NT2/D1 (cell line): ENCODE data around the gene NCBP2L.
"Not testable (repeated sequence)": the region's sequence is repeated elsewhere in the genome, so short reads cannot be mapped to it uniquely, and the experiment has no call there.

Experiments used
- DNase-seq: peaks from one replicate; pipeline ENCODE4 v3.0.0-alpha.2; 2011; ENCODE audit warnings: low read depth, low spot score
- H3K27me3 ChIP-seq: 2 replicates; pipeline ENCODE4 v1.6.0; 2011; ENCODE audit warnings: mild to moderate bottlenecking; ENCODE audit not compliant: insufficient read length, insufficient read depth
- H3K36me3 ChIP-seq: 2 replicates; pipeline ENCODE4 v1.6.1; 2011; ENCODE audit warnings: mild to moderate bottlenecking, low read length, mixed read lengths; ENCODE audit not compliant: insufficient read depth, insufficient read length
- H3K4me1 ChIP-seq: 2 replicates; pipeline ENCODE4 v1.5.1; 2011; ENCODE audit not compliant: insufficient read depth, insufficient read length
- H3K4me3 ChIP-seq: 2 replicates; pipeline ENCODE4 v1.5.1; 2011; ENCODE audit warnings: low read depth; ENCODE audit not compliant: insufficient read length
- H3K9ac ChIP-seq: 2 replicates; pipeline ENCODE4 v1.6.0; 2011; ENCODE audit warnings: low read depth; ENCODE audit not compliant: insufficient read length
- H3K9me3 ChIP-seq: 2 replicates; pipeline ENCODE4 v1.5.1; 2011; ENCODE audit warnings: mild to moderate bottlenecking, low read length; ENCODE audit not compliant: insufficient read depth
- SUZ12 ChIP-seq: IDR thresholded peaks from 2 replicates; pipeline ENCODE4 v1.6.1; 2011; ENCODE audit not compliant: insufficient read length, insufficient read depth; ENCODE audit errors: extremely low read depth
- YY1 ChIP-seq: IDR thresholded peaks from 2 replicates; pipeline ENCODE4 v1.6.1; 2011; ENCODE audit not compliant: insufficient read length, insufficient read depth
- ZNF274 ChIP-seq: IDR thresholded peaks from 2 replicates; pipeline ENCODE4 v1.6.1; 2011; ENCODE audit warnings: mild to moderate bottlenecking, low read depth, low read length

The NCBP2L gene

DNA sequence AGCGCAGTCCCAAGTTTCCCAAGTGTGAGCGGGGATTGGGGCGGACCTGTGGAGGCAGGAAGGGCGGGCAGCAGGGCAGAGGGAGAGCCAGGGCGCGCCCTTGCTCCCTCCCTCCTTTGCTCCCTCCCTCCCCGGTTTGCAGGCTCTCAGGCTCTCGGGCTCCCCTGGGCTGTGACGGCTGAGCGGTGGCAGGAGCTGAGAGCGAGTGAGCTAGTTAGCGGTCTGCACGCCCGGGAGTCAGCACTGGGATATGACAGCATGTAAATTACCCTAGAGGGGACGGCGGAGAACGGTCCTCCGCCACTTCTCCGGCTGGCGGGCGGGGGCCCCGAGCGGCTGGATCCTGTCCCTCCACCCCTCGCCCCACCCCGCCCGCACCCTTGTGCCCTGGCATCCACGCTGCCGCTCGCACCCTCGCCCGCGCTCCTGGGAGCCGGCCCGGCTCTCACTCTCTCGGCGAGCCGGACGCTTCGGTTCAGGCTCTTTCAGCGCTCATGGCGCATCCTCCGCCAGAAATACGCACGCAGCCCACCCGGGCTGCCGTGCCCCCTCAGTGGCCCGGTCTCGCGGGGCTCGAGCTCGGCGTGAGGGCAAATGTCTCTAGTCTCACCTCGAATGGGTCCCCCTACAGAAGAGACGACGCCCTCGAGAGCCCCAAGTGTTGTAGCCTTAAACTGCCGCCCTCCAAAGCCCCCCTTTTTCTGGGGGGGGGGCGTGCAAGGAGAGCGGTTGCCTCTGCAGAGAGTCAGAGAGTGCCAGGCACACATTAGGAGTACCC lies 1.6 kb upstream of the NCBP2L start, which contains the start of gene TSC22D3:
Gene TSC22D3 (minus strand): TSS at position 54 of the 778 bp plus-strand sequence. CDS start 368 bp downstream, outside the sequence.
- no peaks in the 10 kb centered on the region for H3K36me3 ChIP-seq
- DNase-seq, result no peak
- peak within 1 kb of the TSS; percentile 42 for H3K4me3 ChIP-seq
- H3K27me3 ChIP-seq, result peaks cover 35% of the 10 kb centered on the region
- TF ChIP-seq YY1 (no peak), ZNF274 (no peak), SUZ12 (no peak)
- H3K9ac ChIP-seq, result peak within 1 kb of the TSS; percentile 36
- H3K4me1 ChIP-seq, result peaks cover 9% of the 10 kb centered on the region
- H3K9me3 ChIP-seq, result no peaks in the 10 kb centered on the region

DNA sequence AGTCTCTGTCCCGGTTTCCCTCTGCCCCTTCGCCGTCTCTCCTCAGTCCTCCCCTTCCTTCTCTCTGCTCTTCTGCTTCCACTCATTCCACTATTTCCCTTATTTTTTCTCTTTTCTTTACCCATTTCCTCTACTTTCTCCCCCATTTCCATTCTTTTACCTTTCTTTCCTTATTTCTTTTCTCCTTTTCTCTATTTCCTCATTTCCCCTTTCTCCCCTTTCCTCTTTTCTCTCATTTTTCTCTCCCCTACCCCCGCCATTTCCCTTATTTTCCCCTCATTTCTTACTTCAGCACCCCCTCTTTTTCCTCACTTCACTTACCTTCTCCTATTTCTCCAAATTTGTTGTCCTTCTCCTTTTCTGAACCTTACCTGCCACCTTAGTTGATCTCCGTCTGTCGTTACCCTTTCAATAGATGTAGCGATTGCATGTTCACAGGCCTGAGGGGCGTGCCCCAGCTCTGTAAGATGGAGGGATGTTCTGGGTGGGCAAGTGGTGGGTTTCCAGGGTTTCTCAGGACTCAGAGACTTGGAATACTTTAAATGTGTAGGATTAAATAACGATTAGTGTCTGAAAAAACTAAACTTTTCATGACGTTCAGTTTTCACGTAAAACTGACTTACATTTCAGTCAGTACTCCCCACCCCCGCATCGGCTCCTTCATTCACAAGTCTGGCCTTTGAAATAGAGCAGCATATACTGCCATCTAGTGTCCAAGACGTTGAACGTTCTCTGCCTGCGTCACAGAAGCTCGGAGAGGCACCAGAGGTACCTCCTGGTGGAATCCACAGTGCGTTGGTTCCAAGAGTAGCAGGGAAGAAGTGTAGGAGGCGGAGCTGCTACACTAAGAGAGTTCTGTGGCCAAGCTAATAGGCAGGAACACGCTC lies 641 bp upstream of the NCBP2L start:
- Histone ChIP-seq H3K4me1 (peaks cover 9% of the 10 kb centered on the region), H3K4me3 (peak overlapping the region; percentile 42), H3K27me3 (peaks cover 35% of the 10 kb centered on the region), H3K9ac (peak overlapping the region; percentile 14), H3K36me3 (no peaks in the 10 kb centered on the region), H3K9me3 (no peaks in the 10 kb centered on the region)
- TF ChIP-seq ZNF274 (no peak), YY1 (no peak), SUZ12 (no peak)
- peak; percentile 78 for DNase-seq

DNA sequence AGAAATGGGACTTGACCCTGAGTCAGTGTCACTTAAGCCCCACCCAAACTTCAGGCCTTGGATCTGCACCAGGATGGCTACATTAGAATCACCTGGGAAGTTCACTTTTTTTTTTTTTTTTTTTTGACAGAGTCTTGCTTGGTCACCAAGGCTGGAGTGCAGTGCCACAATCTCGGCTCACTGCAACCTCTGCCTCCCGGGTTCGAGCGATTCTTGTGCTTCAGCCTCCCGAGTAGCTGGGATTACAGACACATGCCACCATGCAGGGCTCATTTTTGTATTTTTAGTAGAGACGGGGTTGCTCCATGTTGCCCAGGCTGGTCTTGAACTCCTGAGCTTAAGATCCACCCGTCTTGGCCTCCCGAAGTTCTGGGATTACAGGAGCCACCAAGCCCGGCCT lies 3.0 kb downstream of the NCBP2L start:
- TF ChIP-seq SUZ12 (no peak), YY1 (no peak), ZNF274 (no peak)
- Histone ChIP-seq H3K4me3 (no peak overlapping the region), H3K9me3 (no peaks in the 10 kb centered on the region), H3K4me1 (no peaks in the 10 kb centered on the region), H3K27me3 (peaks cover 15% of the 10 kb centered on the region), H3K9ac (no peak overlapping the region), H3K36me3 (no peaks in the 10 kb centered on the region)
- DNase-seq, result no peak

DNA sequence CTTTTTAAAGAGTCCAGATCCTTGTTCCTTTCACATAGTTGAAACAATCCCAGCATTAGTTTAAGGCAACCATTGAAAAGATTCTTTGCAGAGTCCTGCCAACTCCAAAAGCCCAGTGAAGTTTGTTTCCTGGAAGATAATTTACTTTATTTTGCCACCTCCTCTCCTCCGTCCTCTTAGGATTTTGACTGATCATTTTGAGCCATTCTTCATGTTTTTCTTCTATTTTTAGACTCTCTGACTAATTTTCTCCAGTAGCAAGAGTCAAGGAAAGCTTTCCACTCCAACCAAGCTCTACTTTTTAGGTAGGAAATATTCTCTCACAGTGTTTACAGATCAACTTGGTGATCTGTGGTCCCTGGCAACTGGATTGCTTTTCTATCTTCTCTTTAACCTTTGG lies 10.3 kb downstream of the NCBP2L start:
- Histone ChIP-seq H3K36me3 (no peaks in the 10 kb centered on the region), H3K4me3 (no peak overlapping the region), H3K27me3 (no peaks in the 10 kb centered on the region), H3K9ac (no peak overlapping the region), H3K9me3 (no peaks in the 10 kb centered on the region), H3K4me1 (no peaks in the 10 kb centered on the region)
- TF ChIP-seq SUZ12 (no peak), YY1 (no peak), ZNF274 (no peak)
- no peak for DNase-seq

DNA sequence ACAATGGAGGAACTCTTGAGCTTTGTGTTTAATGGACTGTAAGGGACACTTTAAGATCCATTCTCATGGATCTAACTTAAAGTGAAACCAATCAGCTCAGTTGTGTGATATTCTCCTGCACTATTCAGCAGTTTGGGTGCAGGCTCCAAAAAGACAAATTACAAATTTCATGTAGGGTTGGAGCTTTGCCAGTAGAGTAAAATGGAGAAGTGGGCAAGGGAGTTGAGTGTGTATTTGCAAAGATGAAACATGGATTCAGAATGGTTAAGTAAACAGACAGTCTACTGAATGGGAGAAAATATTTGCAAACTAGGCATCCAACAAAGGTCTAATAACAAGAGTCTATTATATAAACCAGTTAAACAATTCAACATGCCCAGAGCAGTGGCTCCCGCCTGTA lies 26.9 kb downstream of the NCBP2L start:
- DNase-seq, result no peak

GRCh38 chrX:107805179-107805578 lies 27.6 kb downstream of the NCBP2L start:
- Histone ChIP-seq H3K36me3 (no peaks in the 10 kb centered on the region), H3K9me3 (no peaks in the 10 kb centered on the region; the same call in 1 of the 2 replicates), H3K4me1 (no peaks in the 10 kb centered on the region), H3K9ac (no peak overlapping the region), H3K4me3 (no peak overlapping the region), H3K27me3 (no peaks in the 10 kb centered on the region)
- DNase-seq, result no peak
- no peak for TF ChIP-seq ZNF274
- no peak for TF ChIP-seq YY1
- TF ChIP-seq SUZ12, result no peak

More for the DNA sequence above, 26.9 kb downstream of the NCBP2L start:
- no peak overlapping the region for H3K9ac ChIP-seq
- no peak overlapping the region for H3K4me3 ChIP-seq
- TF ChIP-seq ZNF274, result no peak
- TF ChIP-seq YY1, result no peak
- H3K27me3 ChIP-seq, result no peaks in the 10 kb centered on the region
- H3K9me3 ChIP-seq, result no peaks in the 10 kb centered on the region; the same call in 1 of the 2 replicates
- H3K4me1 ChIP-seq, result no peaks in the 10 kb centered on the region
- no peaks in the 10 kb centered on the region for H3K36me3 ChIP-seq

- H3K4me3 ChIP-seq, DNase-seq, H3K9me3 ChIP-seq, H3K27me3 ChIP-seq, H3K36me3 ChIP-seq, H3K4me1 ChIP-seq, H3K9ac ChIP-seq: not testable (repeated sequence)
Measured at GRCh38 chrX:107810053-107810452, 32.5 kb downstream of the NCBP2L start.
